Fibroblast of upper back skin (primary cell): ENCODE measurements around the gene TBKBP1.
A peak's percentile ranks its signal among the peaks of the same experiment; 100 is the strongest.

Experiments used
- DNase-seq: peaks from one replicate; pipeline ENCODE4 v3.0.0-alpha.2; 2013

The TBKBP1 gene

GRCh38 chr17:47714773-47715396, 20.9 kb downstream of the TBKBP1 start:
- DNase-seq: no peak

- no peak for DNase-seq
Observed at GRCh38 chr17:47715669-47716325, 21.8 kb downstream of the TBKBP1 start.

- DNase-seq: no peak
Observed at GRCh38 chr17:47716375-47716774, 22.4 kb downstream of the TBKBP1 start.

- DNase-seq: no peak
Observed at GRCh38 chr17:47717261-47717697, 23.3 kb downstream of the TBKBP1 start.

GRCh38 chr17:47717979-47718621, 24.1 kb downstream of the TBKBP1 start:
- DNase-seq: no peak

GRCh38 chr17:47718634-47719405, 24.9 kb downstream of the TBKBP1 start:
- no peak for DNase-seq

GRCh38 chr17:47719411-47720152, 25.6 kb downstream of the TBKBP1 start:
- peak; percentile 87 for DNase-seq

GRCh38 chr17:47720196-47720595, 26.2 kb downstream of the TBKBP1 start:
- no peak for DNase-seq

GRCh38 chr17:47720754-47721533, 27.0 kb downstream of the TBKBP1 start:
- DNase-seq: peak; percentile 30

- DNase-seq: no peak
Observed at GRCh38 chr17:47721725-47722124, 27.8 kb downstream of the TBKBP1 start.

- DNase-seq: no peak
Observed at GRCh38 chr17:47724705-47725104, 30.7 kb downstream of the TBKBP1 start.

- no peak for DNase-seq
Observed at GRCh38 chr17:47725446-47726111, 31.6 kb downstream of the TBKBP1 start.

GRCh38 chr17:47726796-47727703, 33.1 kb downstream of the TBKBP1 start:
- no peak for DNase-seq

- no peak for DNase-seq
Observed at GRCh38 chr17:47727704-47728036, 33.7 kb downstream of the TBKBP1 start.

GRCh38 chr17:47728214-47728877, 34.4 kb downstream of the TBKBP1 start:
- DNase-seq: no peak

- DNase-seq: no peak
Observed at GRCh38 chr17:47729476-47729875, 35.5 kb downstream of the TBKBP1 start.

- no peak for DNase-seq
Observed at GRCh38 chr17:47730681-47731080, 36.7 kb downstream of the TBKBP1 start.

GRCh38 chr17:47731396-47731795, 37.4 kb downstream of the TBKBP1 start:
- no peak for DNase-seq

GRCh38 chr17:47732399-47733046, 38.6 kb downstream of the TBKBP1 start:
- DNase-seq: no peak
